AG10803 (cell line): ENCODE results near the gene GOLGA8J.
A peak's percentile ranks its signal among the peaks of the same experiment; 100 is the strongest.
"Not testable (repeated sequence)": the region's sequence is repeated elsewhere in the genome, so short reads cannot be mapped to it uniquely, and the experiment has no call there.

Source experiments
- DNase-seq: peaks from one replicate; pipeline ENCODE4 v3.0.0; 2010; ENCODE audit warnings: low read depth
- H3K4me3 ChIP-seq: 2 replicates; pipeline ENCODE4 v1.5.1; 2011; ENCODE audit warnings: mild to moderate bottlenecking, low read length, control low read depth
- CTCF ChIP-seq: conservative IDR thresholded peaks from 2 replicates; pipeline ENCODE4 v1.5.1; 2011; ENCODE audit warnings: mild to moderate bottlenecking, low read length, control low read depth, inconsistent platforms

Gene GOLGA8J

GRCh38 chr15:30059771-30060170 lies 23.0 kb upstream of the GOLGA8J start:
- DNase-seq, result no peak
- no peak for TF ChIP-seq CTCF
- no peak overlapping the region for H3K4me3 ChIP-seq

- H3K4me3 ChIP-seq, result no peak overlapping the region
- no peak for TF ChIP-seq CTCF
- no peak for DNase-seq
These were observed 19.9 kb upstream of the GOLGA8J start for GRCh38 chr15:30062881-30063280.

- no peak for TF ChIP-seq CTCF
- DNase-seq, result no peak
- no peak overlapping the region for H3K4me3 ChIP-seq
These were observed 18.8 kb upstream of the GOLGA8J start for GRCh38 chr15:30063835-30064546.

- peak; percentile 93 for DNase-seq
- peak overlapping the region; percentile 21 for H3K4me3 ChIP-seq
These were observed 17.5 kb upstream of the GOLGA8J start for GRCh38 chr15:30065025-30065801.

GRCh38 chr15:30068326-30068725 lies 14.4 kb upstream of the GOLGA8J start:
- TF ChIP-seq CTCF, result no peak
- DNase-seq, result no peak

More at GRCh38 chr15:30065025-30065801, 17.5 kb upstream of the GOLGA8J start:
- TF ChIP-seq CTCF, result no peak

GRCh38 chr15:30072630-30073029 lies 10.1 kb upstream of the GOLGA8J start:
- no peak for TF ChIP-seq CTCF
- H3K4me3 ChIP-seq, result no peak overlapping the region
- DNase-seq, result no peak

More at GRCh38 chr15:30068326-30068725, 14.4 kb upstream of the GOLGA8J start:
- no peak overlapping the region for H3K4me3 ChIP-seq

GRCh38 chr15:30073915-30074314 lies 8.8 kb upstream of the GOLGA8J start:
- TF ChIP-seq CTCF, result no peak
- H3K4me3 ChIP-seq, result no peak overlapping the region
- DNase-seq, result no peak

- DNase-seq, result peak; percentile 69
- not testable (repeated sequence) for H3K4me3 ChIP-seq
These were observed 1.9 kb upstream of the GOLGA8J start for GRCh38 chr15:30080816-30081215.

- not testable (repeated sequence) for DNase-seq, H3K4me3 ChIP-seq
These were observed 15.1 kb downstream of the GOLGA8J start for GRCh38 chr15:30097827-30098226.

GRCh38 chr15:30102890-30103289 lies 20.1 kb downstream of the GOLGA8J start:
- not testable (repeated sequence) for H3K4me3 ChIP-seq, DNase-seq
